Measurements from ENCODE around the gene SCN2B.

GRCh38 chr11:118157186-118157895 is 19.1 kb downstream of the SCN2B start:
- TF ChIP-seq, protein P1, sequence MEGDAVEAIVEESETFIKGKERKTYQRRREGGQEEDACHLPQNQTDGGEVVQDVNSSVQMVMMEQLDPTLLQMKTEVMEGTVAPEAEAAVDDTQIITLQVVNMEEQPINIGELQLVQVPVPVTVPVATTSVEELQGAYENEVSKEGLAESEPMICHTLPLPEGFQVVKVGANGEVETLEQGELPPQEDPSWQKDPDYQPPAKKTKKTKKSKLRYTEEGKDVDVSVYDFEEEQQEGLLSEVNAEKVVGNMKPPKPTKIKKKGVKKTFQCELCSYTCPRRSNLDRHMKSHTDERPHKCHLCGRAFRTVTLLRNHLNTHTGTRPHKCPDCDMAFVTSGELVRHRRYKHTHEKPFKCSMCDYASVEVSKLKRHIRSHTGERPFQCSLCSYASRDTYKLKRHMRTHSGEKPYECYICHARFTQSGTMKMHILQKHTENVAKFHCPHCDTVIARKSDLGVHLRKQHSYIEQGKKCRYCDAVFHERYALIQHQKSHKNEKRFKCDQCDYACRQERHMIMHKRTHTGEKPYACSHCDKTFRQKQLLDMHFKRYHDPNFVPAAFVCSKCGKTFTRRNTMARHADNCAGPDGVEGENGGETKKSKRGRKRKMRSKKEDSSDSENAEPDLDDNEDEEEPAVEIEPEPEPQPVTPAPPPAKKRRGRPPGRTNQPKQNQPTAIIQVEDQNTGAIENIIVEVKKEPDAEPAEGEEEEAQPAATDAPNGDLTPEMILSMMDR (IDR thresholded peaks at IDR 0.05), result no peak
- TF ChIP-seq POLR2AphosphoS5 (IDR thresholded peaks at IDR 0.05) (no peak), EP300 (IDR thresholded peaks at IDR 0.05) (no peak)
